ENCODE data around the gene NFE2L2.
"Not testable (repeated sequence)": the region's sequence is repeated elsewhere in the genome, so short reads cannot be mapped to it uniquely, and the experiment has no call there.

Gene NFE2L2

DNA sequence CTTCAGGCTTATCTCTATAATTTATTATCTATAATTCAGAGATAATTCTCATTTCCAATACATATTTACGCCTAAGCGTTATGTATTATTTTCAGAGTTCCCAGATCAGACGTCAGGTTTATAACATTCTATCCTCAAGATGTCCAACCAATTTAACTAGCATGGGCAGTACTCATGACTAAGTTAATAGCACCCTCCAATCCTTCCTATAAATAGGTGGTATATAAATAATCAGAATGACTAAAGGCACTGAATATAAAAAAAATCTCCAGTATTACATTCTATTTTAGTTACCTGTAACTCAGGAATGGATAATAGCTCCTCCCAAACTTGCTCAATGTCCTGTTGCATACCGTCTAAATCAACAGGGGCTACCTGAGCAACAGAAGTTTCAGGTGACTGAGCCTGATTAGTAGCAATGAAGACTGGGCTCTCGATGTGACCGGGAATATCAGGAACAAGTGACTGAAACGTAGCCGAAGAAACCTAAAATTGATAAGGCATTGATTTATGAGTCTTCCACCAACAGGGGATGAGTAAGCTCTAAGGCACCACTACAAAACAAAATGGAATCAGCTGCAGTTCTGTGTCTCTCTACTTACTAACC, 32.3 kb downstream of the NFE2L2 start:
- no peak for DNase-seq

DNA sequence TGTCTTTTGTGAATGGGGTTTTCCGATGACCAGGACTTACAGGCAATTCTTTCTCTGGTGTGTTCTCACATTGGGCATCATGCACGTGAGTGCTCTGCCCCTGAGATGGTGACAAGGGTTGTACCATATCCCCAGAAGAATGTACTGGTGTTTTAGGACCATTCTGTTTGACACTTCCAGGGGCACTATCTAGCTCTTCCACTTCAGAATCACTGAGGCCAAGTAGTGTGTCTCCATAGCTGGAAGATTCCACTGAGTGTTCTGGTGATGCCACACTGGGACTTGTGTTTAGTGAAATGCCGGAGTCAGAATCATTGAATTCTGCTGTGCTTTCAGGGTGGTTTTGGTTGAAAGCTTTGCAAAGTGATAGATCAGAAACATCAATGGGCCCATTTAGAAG, 33.3 kb downstream of the NFE2L2 start:
- no peak for DNase-seq

DNA sequence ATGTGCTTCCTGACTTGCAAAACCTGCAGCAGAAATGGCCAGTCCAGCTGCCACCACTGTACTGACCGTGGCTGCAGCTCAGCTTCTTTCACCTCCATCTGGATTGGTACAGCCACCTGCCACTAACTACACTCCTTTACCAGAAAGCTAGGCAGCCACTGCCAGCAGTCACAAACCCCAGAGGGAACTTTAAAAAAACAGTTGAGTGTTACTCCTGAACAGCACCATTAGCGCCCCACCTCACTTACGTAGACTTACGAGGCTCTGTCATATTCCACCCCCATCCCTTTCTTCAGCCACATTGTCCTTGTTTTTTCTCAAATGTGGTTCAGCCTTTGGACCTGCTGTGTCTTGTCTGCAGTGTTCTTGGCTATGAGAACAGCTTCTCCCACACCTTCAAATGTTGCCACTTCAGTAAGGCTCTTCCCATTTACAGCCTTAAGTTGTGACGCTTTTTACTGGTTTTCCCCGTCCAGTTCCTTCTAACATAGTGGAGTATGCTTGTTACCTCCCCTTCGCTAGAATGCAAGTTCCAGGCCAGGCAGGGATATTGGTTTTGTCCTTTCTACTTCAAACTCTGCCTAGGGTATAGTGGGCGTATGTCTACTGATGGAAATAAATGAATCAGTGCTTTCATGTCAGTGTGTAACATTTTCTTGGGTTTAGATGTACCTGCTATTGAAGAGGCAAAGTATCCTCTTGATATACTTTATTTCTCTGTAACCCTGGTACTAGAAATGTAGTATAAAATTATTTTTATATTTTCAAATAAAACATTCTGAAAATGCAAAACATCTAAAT, 34.9 kb downstream of the NFE2L2 start:
- no peak for DNase-seq

- DNase-seq, result no peak
Observed at GRCh38 chr2:177225965-177226360, 38.6 kb downstream of the NFE2L2 start.

GRCh38 chr2:177223436-177223835, 41.1 kb downstream of the NFE2L2 start:
- DNase-seq, result not testable (repeated sequence)

DNA sequence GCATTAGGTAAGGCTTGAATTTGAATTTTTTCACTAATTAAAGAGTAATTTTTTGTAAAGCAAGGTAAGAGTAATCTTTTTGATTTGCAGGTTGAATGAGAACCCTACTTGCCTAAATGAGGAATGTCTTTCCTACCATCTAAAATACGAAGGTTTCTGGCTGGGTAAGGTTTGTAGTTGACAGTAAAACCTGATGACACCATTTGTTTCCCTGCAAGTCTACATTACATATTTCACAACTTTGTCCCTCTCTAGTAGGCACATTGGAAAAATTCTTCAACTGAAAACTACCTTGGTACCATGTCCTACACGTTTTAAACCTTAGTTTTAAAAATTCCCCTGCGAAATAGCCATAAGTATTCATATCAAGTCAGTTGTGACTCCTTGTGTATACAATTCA, 42.6 kb downstream of the NFE2L2 start:
- no peak for DNase-seq

DNA sequence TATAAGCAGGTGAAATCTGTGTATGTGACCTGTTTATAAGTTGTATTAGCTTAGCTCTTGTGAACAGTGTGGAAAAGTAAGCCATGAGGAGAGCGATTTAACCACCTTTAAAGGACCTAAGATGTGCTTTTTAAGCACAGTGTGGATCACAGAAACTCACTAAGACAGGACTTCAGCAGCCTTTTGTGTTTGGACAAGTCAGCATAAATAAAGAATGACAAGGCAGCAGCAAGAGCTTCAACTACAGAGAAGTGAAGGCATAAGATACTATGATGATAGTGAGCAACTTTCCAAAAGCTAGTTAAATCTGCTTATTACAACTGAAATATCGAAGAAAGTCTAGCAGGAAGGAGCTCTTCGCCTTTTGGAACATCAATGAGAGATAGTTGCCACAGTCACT, 43.0 kb downstream of the NFE2L2 start:
- DNase-seq, result no peak

DNA sequence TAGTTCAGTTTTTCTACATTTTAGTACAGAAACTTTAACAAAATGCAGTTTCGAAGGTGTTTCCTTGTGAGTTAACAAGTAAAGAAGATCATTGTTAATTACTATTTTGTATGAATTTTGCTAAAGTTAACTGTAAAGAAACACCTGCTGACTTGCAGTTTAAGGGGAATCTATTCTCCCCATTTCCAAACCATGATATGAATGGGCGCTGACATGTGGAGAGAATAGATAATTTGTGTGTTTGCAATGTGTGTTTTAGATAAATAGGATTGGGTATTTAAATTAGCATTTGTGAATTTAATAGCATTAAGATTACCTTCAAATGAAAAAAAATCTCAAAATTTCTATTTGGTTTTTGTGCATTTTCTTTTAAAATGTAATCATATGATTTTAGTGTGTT, 44.7 kb downstream of the NFE2L2 start:
- not testable (repeated sequence) for DNase-seq

GRCh38 chr2:177217247-177217843, 47.2 kb downstream of the NFE2L2 start:
- DNase-seq, result no peak

- peak; percentile 93 for DNase-seq
Observed at GRCh38 chr2:177212891-177213856, 51.4 kb downstream of the NFE2L2 start.

DNA sequence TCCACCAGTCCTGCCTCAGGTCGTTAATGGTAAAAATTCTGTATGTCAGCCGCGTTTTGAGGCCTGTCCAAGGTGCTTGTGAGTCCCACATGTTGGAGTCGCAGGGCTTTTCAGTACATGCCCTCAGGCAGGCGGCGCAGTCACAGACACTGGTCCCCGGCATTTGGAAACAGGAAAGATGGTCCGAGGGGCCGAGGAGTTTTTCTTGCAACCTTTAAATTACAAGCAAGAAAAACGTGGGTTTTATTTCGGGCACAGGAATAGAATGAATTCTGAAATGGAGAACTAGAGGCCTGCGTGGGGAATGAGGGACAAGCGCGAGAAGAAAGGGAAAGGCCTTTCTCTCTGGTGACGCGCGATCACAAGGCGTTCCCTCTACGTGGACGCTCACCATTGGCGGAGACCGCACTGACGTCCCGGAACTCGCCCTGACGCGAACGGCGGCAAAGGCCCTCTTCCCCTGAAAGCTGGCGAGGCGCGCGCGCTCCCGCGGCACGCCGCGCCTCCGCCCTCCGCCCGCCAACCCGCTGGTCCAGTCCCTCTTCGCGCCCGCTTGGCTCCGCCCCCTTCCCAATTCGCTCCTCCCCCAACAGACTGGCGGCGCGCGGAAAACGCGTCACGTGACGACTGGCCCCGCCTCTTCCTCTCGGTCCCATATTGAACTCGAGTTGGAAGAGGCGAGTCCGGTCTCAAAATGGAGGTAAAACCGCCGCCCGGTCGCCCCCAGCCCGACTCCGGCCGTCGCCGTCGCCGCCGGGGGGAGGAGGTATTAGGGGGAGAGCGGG, 52.2 kb downstream of the NFE2L2 start, which contains the start of gene HNRNPA3:
Gene HNRNPA3, plus strand, starts transcription at position 689 of the 785 bp plus-strand sequence. Its CDS starts 6 bp downstream, at position 695.
- peak; percentile 100 for DNase-seq

GRCh38 chr2:177211576-177212105, 52.9 kb downstream of the NFE2L2 start:
- DNase-seq, result no peak

GRCh38 chr2:177211169-177211568, 53.4 kb downstream of the NFE2L2 start:
- no peak for DNase-seq

DNA sequence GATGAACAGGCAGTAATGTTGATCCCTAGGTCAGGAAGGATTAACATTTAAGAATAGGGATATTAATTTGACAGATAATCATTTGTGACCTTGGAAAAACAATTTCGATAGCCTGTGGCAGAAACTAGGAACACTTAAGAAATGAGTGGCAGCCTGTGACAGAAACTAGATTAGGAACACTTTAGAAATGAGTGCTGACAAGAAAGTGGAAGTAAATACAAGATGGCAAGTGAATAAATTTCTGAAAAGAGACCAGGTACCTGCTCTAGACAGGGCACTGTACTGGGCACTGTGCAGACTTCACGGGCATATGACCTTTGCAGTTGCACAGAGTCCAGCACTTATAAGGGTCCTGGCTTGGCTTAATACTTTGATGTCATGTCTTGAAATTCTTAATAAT, 57.4 kb downstream of the NFE2L2 start:
- DNase-seq, result no peak

DNA sequence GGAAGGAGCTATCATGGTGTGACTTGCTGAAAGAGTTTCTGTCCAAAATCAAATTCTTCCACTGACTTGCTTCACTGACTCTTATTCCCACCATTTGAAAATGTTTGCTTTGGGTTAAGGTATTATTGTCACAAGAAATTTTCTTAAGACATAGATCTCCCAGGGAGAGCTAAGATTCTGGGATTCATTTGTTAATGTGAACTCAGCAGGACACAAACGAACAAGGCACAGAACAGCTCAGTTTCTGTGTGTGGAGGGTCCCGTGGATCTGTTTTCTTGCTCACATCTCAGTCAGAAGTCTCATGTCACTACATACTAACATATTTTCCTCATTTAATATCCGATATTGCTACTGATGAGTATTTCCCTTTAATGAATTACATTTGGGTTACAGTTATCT, 60.1 kb downstream of the NFE2L2 start:
- DNase-seq, result no peak

DNA sequence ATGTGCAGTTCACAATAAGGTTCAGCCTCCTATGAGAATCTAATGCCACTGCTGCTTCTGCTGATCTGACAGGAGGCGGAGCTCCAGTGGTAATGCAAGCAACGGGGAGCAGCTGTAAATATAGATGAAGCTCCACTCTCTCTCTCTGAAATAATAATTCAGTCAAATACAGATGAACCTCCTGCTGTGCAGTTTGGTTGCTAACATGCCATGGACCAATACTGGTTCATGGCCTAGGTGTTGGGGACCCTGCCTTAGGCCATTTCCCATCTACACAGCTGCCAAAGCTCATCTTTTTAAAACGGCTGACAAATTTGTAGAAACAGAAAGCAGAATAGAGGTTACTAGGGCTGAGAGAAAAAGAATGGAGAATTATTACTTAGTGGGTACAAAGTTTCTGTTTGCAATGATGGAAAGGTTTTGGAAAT, 62.6 kb downstream of the NFE2L2 start:
- no peak for DNase-seq

GRCh38 chr2:177200419-177200818, 64.1 kb downstream of the NFE2L2 start:
- DNase-seq, result not testable (repeated sequence)

DNA sequence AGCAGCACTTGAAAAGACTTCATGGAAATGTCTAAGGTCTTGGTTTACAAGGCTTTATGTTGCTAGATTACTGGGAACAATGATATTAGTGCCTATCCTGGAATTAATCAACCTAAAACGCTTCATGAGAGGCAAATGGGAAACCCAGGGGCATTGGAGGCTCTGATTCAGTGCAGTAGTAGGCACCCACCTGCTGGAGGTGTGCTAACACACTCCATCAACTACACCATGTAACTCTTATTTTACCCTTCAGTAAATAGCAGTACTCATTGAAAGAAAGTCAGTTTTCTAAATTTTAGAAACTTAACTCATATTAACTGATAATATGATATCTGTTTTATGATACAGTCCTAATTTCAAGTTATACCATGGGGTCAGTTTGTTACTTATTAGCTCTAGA, 69.3 kb downstream of the NFE2L2 start:
- DNase-seq, result no peak

DNA sequence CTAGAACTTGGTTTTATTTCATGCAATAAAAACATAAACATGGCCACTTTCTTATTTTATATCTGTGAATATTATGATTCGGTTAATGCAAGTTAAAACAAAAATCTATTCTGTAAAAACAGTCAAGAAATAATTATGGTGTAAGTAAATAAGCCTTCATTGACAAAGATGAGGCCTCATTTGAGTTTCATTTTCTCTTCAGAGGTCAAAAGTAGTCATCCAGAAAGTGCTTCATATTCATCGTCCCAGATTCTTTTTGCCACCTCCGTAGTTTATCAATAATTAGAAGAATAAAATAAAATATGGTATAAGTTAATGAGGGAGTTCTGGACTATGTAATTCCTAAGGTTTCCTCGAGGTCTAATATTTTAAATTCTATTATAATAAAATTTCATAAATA, 71.3 kb downstream of the NFE2L2 start:
- no peak for DNase-seq

- no peak for DNase-seq
Observed at GRCh38 chr2:177192788-177193187, 71.7 kb downstream of the NFE2L2 start.

DNA sequence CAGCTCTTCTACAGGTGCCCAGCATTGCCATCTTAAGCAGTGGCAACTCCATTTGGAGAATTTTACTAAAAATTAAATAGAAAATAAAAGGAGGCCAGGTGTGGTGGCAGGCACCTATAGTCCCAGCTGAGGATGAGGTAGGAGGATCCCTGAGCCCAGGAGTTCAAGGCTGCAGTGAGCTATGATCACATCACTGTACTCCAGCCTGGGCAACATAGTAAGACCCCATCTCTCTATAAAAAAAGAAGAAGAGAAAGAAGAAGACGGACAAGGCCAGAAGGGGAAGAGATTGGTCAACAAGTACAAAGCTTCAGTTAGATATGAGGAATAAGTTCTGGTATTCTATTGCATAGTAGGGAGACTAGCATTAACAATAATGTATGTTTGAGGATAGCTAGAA, 73.6 kb downstream of the NFE2L2 start:
- no peak for DNase-seq

Measured in CD4-positive, alpha-beta T cell treated with Interleukin-12 subunit alpha and Interleukin-12 subunit beta, for 1 hour (primary cell).